GM19035 (cell line): ENCODE data around the gene DNM1L.

ENCODE experiments used
- ATAC-seq: cut with Tn5 transposase; IDR thresholded peaks from one replicate; pipeline ENCODE4 v1.9.1; 2021; ENCODE audit not compliant: unreplicated experiment

The DNM1L gene

DNA sequence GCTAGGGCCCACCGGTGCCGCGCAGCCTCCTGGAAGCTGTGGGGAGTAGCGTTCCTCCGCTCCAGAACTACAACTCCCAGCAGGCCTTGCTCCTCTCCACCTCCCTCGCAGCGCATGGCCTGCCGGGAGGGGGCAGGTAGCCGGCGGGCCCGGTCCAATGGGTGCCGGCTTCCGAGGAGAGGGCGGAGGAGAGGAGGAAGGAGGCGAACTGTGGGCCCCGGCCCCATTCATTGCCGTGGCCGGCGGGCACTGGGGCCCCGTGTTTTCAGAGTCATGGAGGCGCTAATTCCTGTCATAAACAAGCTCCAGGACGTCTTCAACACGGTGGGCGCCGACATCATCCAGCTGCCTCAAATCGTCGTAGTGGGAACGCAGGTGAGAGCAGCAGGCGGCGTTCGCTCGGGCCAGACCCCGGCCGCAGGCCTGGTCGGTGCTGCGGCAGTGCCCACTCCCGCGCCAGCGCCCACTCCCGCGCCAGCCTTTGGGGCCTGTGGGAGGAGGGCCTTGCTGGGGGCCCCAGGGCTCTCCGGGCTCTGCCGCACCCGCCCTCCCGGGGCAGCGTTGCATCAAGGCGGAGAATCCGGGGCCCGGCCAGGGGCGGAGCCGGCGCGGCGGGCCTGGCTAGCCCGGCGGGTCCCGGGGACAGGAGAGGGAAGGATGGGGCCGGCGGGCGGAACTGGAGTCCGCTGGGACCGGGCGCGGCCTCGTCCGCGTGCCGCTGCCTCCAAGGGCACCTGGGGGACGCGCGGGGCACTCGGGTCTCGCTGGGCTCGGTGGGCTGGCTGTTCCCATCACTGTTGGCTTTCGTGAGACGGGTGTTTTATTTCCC lies at the start of gene DNM1L:
TSS of gene DNM1L (plus strand) at position 211 of the 829 bp plus-strand sequence. CDS start at position 274, 63 bp downstream.
- peak; percentile 95 for ATAC-seq

DNA sequence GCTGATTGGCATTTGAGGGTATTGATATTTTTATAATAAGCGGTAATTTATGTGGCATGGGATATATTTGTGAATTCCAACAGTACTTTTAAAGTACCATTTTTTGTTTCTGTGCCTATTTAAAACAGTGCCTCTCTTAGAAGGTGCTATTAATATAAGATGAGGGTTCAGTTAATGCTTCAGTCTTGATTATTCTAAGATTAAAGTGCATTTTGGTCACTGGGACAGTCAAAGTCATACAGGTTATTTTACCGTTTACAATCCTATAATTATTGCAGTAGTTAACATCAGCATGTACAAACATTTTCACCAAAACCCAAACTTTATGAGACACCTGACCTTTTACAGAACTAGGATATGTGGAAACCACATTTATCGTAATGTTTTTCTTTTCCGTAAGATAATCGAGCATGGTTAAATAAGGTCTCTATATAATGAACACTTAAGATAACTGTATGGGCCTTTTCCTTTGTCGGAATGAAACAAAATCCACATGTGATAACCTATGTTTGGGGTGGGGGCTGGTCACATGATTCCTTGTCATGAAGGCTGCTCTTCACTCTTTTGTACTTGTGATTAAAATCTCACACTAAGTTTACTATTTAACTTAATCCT lies 37.7 kb upstream of the DNM1L start:
- no peak for ATAC-seq

DNA sequence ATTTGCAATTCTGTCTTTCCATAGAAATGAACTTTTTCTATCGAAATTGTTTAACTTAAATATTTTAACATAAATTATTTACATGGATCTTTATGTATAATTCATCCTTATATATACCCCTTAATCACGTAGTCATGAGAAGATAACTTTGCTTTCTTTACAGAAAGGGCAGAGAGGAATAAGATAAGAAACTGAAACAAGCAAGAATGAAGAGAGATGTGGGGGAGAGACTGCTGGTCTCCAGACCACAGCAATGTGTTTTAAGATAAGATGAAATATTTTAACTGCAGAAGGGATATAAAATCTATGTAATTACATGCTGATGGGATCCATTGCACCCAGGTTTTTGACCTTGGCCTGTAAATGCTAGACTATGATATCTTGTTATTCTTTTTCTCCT lies 34.7 kb upstream of the DNM1L start:
- ATAC-seq, result no peak

DNA sequence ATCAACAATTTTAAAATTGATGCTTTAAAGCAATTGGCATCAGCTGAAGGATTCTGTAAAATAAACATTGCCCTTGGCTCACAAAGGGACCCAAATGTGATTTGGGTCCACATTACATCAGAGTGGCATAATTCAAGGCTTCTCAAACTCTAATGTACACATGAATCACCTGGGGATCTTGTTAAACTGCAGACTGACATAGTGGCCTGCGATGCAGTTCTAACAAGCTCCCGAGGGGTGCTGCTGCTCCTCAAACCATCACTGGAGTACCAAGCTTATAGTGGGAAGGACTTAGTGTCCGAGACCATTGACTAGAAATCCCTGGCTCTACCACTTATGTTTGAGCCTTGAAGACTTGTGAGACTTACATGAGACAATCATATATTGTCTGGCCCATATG lies 31.8 kb upstream of the DNM1L start:
- ATAC-seq, result no peak

DNA sequence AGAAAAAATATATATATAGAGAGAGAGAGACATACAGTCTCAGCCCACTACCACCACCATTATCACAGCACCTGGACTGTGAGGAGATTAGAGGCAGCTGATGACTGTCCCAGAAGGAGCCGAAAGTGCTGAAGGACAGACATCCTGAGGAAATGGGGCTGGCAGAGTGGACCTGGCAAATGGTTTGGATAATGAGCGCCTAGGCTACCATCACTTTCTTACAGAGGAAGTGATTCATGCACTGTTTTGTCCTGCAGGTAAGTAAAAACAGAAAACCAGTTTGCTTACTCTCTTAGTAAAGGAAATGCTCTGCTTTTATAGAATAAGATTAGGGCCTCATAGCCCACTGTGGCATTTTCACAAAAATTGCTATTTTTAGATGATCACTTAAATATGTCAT lies 28.6 kb upstream of the DNM1L start:
- no peak for ATAC-seq

DNA sequence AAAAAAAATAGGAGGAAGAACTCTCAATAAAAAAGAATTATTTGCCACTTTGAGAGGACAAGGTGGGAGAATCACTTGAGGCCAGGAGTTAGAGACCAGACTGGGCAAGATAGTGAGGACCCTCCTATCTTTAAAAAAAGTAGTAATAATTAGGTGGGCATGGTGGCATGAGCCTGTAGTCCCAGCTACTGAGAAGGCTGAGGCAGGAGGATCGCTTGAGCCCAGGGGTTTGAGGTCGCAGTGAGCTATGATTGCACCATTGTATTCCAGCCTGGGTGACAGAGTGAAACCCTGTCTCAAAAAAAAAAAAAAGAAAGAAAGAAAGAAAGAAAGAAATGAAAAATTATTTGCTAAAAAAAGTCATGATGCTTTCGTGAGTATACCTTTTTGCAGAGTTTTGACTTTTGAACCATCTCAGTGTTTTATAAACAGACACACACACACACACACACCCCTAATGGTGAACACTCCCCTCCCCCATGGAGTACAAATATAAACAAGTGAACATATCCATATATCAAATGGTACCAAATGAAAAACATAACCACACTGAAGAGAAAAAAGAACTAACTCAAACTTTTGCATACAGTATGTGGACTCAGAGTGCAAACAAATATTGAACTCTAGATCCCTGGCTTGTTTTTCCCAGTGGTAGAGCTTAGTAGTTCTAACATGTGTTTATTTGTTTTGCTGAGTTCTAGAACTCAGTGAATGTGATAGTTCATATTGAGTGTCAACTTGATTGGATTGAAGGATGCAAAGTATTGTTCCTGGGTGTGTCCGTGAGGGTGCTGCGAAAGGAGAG lies 27.7 kb upstream of the DNM1L start:
- ATAC-seq, result no peak

DNA sequence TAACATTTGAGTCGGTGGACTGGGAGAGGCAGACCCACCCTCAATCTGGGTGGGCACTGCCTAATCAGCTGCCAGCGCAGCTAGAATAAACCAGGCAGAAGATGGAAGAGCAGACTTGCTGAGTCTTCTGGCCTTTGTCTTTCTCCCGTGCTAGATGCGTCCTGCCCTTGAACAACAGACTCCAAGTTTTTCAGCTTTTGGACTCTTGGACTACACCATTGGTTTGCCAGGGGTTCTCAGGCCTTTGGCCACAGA lies 27.2 kb upstream of the DNM1L start:
- ATAC-seq, result no peak

DNA sequence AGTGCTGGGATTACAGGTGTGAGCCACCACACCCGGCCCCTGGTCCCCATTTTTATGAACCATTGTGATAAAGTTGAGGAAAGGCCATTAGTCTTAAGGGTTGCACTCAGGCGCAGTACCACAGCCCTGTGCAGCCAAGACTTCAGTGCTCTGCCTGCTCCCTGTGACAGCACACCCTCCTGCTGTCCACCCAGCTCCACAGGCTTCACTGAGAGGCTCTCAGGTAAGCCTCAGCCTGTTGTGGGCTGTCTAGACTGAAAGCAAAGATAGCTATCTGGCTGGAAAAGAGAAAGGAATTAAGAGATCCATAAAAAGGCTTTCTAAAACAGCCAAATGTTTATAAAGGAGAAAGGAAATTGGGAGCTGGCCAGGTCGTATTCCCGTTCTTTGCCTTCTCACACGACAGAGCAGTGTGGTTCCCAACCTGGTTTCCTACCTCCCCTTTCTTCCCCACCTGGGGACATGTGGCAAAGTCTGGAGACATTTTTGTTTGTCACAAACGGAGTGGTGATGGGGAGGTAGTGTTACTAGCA lies 19.1 kb upstream of the DNM1L start:
- ATAC-seq, result no peak

DNA sequence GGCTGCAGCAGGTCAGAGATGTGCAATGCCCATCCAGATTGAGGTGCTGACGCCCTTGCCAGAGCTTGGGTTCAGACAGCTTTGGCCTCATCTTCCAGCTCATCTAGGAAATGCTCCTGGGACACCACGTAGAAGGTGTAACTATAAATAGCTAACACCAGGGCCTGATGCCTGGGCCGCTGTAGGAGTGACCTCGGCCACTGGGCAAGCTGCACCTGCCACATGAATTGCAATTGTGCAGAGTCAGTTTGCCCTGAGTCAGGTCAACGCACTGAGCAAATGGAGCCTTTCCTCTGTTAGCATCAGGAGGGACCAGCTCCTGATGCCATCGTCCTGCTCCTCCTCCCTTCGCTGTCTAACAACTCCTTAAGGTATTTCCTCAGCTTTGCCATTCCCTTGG lies 17.4 kb upstream of the DNM1L start:
- no peak for ATAC-seq

DNA sequence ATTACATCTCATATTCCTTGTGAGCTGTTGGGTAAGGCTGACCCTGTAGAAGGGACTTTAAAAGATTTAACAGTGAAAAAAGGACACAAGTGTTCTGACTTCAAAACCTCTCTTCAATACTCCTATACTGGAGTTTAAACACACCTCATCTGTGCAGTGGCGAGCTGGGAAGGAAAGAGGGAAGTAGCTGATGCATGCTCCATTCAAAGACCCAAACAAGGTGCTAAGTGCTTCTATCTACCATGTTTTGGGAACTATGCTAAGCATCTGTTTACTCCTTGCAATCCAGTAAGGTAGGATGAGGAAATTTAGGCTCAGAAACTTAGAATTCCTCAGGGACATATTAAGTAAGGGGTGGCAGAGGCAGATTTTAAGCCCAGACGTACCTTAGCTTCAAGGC lies 16.4 kb upstream of the DNM1L start:
- no peak for ATAC-seq

DNA sequence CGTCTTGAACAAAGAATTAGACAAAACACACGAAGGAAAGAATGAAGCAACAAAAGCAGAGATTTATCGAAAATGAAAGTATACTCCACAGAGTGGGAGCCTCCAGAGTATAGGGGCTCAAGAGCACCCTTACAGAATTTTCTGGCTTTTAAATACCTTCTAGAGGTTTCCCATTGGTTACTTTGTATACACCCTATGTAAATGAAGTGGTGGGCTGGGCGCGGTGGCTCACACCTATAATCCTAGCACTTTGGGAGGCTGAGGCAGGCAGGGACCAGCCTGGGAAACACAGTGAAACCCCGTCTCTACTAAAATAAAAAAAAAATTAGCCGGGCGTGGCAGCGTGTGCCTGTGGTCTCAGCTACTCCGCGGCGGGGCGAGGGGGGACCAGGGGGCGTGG lies 13.1 kb upstream of the DNM1L start:
- ATAC-seq, result no peak

DNA sequence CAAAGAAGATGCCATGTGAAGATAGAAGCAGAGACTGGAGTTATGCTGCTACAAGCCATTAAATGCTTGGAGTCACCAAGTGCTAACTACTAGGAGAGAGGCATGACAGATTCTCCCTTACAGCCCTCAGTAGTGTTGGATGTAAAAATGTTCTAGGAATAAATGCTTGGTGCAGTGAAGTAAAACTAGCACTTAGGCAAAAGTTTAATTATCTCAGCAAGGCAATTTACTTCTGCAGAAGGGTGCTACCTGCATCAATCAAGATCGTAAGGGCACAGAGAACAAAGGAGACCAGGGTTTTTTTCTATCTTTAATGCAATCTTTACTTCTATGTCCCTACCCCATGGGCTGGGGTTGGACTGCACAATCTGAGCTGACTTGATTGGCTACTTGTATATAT lies 9.5 kb upstream of the DNM1L start:
- ATAC-seq, result no peak

DNA sequence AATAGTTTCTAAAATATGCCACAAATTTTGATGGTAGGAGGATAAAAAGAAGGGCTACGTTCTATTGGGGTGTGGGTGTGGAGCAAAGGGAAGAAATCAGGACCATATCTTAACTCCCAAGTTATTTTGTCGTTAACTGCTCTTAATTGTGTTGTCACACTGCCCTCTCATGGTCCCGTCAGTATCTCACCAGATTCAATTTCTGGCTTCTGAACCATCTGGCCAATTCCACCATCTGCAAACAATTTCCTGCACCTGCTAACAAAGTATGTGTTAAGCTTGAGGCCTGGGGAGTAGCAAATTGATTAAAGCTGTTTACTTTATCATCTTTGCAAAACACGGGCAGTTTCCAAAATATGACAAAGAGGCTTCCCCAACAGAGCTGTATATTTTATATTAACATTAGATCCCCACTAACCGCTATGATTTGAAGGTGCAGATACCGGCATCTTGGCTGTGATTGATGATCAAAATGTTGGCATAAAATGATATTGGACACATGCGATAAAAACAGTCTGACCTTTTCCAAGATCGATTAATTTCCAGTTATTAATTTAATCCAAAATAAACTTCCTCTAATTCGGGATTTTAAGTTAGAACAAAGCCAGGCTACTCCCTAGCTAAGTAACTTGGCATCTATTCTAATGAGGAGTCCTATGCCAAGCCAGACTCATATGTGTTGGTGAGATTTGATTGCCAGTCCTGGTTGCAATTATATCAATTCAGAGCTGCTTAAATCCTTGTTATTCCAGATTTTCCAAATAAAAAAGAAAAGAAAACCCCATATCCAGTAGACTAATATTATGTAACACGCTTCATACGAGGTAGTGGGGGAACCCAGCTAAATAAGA lies 6.9 kb upstream of the DNM1L start:
- ATAC-seq, result no peak

DNA sequence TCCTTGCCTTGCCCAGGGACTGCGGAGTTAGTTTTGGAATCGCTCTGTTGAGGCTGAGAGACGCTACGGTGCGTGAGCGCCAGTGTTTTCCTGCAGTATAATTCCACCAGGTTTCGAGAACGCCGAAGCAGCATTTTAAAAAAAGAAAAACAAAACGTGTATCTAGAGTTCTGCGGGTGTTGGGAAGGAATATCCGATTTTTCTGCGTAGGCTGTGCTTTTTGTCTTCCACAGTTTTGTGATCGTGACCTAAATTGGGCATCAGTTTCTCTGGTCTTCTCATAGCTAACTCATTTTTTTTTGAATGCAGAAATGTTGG lies 778 bp downstream of the DNM1L start:
- no peak for ATAC-seq

DNA sequence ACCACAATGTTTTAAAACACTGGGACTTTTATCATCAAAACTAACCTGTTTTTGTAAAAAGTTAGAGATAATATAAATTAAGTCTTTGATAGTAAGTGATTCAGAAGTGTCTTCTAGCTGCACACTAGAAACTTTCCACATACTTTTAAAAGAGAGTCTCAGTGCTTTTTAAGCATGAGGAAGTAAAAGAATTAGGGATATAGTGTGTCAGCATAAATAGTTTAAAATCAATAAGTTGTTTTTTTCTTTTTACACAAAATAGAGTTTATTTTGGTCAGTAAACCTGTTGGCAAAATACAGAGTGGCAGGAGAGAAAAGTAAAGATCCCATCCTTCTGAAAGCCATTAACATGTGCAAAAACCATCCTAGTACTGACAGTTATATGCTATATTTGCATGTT lies 1.7 kb downstream of the DNM1L start:
- no peak for ATAC-seq

DNA sequence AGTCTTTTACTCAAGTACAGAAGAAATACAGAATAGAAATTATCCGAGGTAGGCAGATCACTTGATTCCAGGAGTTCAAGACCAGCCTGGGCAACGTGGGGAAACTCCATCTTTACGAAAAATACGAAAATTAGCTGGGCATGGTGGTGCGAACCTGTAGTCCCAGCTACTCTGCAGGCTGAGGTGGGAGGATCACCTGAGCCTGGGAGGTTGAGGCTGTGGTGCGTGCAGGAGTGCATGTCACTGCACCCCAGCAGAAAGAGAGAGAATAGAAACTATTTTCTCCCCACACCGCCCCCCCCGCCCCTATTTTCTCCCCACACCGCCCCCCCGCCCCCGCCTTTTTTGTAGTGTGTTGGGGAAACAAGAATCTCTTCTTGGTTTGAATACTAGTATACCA lies 2.2 kb downstream of the DNM1L start:
- ATAC-seq, result no peak

DNA sequence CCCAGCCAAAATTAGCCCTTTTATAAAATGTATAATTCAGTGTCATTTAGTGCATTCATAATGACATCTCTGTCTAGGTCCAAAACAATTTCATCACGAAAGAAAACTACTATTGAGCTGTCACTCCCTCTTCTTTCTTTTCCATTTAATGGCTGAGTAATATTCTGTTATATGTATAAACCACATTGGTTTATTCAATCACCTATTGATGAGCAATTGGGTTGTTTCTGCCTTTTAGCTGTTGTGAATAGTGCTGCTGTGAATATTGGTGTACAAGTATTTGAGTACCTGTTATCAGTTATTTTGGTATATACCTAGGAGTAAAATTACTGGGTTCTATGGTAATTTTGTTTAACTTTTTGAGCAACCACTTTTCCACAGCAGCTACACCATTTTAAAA lies 7.2 kb downstream of the DNM1L start:
- ATAC-seq, result no peak

DNA sequence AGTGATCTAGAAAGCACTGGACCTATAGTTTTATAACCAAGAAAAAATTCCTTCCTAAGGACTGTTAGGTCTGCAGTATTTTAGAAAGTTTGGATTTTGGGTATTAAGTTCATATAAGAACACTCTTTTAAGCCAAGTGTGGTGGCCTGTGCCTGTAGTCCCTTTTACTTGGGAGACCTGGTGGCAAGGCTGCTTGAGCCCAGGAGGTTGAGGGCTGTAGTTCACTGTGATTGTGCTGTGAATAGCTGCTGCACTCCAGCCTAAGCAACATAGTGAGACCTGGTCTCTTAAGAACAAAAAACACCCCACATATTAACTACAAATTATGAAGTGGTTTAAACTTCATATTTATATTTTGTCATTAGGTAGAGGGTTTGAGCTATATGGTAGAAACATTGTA lies 9.7 kb downstream of the DNM1L start:
- no peak for ATAC-seq

DNA sequence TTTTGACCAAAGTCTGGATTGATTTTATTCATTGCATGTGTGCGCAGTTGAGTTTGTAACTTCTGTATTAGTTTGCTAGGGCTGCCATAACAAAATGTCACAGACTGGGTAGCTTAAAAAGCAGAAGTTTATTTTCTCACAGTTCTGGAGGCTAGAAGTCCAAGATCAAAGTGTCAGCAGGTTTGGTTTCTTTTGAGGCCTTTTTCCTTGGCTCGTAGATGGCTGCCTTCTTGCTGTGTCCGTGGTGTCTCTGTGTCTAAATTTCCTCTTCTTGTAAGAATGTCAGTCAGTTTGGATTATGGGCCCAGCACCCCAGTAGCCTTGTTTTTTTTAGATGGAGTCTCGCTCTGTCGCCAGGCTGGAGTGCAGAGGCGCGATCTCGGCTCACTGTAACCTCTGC lies 11.8 kb downstream of the DNM1L start:
- ATAC-seq, result no peak

DNA sequence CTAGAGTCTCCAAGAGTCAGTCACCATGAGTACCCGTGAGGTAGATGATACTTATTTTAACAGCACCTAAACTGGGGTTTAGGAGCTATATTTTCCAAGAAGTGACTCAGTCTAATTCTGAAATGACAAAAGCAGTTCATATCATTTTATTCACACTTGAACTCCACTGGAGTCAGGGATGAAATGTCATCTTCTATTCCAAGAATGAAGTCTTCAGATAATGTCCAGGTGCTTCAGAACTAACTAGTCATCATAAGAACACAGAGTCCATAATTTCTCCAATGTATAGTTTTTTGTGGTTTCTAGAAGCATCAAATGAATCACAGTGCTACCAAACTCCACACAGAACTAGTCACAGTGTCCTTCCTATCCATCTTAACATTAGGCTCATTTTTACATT lies 13.3 kb downstream of the DNM1L start:
- ATAC-seq, result no peak

DNA sequence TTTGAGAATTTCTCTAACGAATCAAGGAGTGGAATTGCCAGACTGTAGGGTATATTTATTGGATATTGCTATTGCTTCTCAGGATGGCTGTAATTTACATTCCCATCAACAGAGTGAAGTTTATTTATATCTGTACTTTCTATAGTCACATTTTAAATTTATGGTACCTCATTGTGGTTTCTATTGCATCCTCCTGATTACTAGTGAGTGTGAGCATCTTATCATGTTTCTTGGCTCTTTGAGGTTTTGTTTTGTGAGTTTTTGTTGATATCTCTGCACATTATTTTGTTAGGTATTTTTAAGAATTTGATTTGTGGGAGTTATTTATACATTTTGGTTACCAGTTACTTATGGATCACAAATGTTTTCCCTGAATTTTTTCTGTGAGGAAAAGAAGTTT lies 13.9 kb downstream of the DNM1L start:
- ATAC-seq, result no peak
